Activated naive CD4-positive, alpha-beta T cell treated with anti-CD3 and anti-CD28 coated beads, Interleukin-2, amount 50 U/mL, for 24 hours (primary cell): Measurements from ENCODE around the gene RAB3C.

Source experiments
- H3K27ac Mint-ChIP-seq: one replicate; pipeline ENCODE4 v1.8.0; 2021; ENCODE audit warnings: mild to moderate bottlenecking, mixed read lengths
- H3K27me3 Mint-ChIP-seq: one replicate; pipeline ENCODE4 v1.8.0; 2021; ENCODE audit warnings: mixed read lengths
- H3K36me3 Mint-ChIP-seq: one replicate; pipeline ENCODE4 v1.8.0; 2021; ENCODE audit warnings: mixed read lengths
- H3K4me1 Mint-ChIP-seq: one replicate; pipeline ENCODE4 v1.8.0; 2021; ENCODE audit warnings: mixed read lengths
- H3K4me3 Mint-ChIP-seq: one replicate; pipeline ENCODE4 v1.8.0; 2021; ENCODE audit warnings: mild to moderate bottlenecking, mixed read lengths
- H3K9me3 Mint-ChIP-seq: one replicate; pipeline ENCODE4 v1.8.0; 2021; ENCODE audit warnings: mixed read lengths

The RAB3C gene

DNA sequence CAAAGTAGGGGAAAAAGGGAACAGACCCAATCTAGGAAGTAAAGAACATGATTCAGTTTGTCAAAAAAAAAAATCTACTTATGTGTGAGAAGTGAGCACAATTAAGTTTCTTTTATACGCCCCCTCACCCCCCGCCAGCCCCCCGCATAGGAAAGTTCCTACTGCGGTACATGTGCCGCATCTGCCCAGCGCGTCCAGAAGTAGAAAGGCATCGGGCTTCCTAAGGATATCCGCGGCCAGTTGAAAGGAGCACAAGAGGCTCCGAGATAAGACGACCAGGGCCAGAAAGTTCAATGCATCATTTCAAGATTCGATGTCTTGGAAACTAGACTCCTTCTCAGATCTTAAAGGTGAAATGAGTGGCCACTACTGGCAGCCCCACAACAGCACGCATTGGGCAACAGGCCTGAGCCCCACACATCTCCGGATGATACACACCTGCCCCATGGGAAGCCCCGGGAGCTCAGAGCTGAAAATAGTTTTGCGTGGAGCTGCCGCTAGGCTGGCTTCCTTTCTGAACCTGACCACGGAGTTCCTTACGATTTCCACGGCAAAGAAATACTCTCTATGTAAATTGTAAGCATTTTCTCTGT lies 203.9 kb downstream of the RAB3C start:
- Mint-ChIP-seq H3K9me3 (no peaks in the 10 kb centered on the region), H3K4me1 (no peaks in the 10 kb centered on the region), H3K27ac (no peak overlapping the region), H3K36me3 (no peaks in the 10 kb centered on the region), H3K4me3 (no peak overlapping the region), H3K27me3 (peaks cover 10% of the 10 kb centered on the region)

DNA sequence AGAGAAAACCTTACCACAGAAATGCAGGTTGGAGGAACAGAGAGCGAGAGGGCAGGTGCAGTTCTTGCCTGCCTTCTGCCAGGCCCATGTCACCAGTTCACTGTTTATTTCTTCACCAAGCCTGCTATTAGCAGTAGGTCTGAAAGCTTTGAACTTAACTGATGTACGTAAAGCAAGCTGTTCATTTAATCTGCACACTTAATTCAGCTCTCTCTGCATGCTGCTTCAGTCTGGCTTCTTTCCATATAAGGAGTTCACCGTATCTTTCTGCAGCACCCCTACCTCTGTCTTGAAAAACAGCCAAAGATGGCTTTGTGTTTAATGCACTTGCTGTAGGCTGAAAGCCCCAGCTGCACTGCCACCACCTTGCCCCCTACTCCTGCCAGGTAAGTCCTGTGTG lies 205.1 kb downstream of the RAB3C start:
- Mint-ChIP-seq H3K27ac (no peak overlapping the region), H3K9me3 (no peaks in the 10 kb centered on the region), H3K4me1 (no peaks in the 10 kb centered on the region), H3K4me3 (no peak overlapping the region), H3K27me3 (peaks cover 11% of the 10 kb centered on the region), H3K36me3 (no peaks in the 10 kb centered on the region)

GRCh38 chr5:58793888-58794657 lies 211.2 kb downstream of the RAB3C start:
- H3K9me3 Mint-ChIP-seq, result no peaks in the 10 kb centered on the region
- no peak overlapping the region for H3K27ac Mint-ChIP-seq
- H3K36me3 Mint-ChIP-seq, result no peaks in the 10 kb centered on the region
- peaks cover 2% of the 10 kb centered on the region for H3K27me3 Mint-ChIP-seq
- no peaks in the 10 kb centered on the region for H3K4me1 Mint-ChIP-seq
- no peak overlapping the region for H3K4me3 Mint-ChIP-seq

- H3K4me3 Mint-ChIP-seq, result no peak overlapping the region
- no peak overlapping the region for H3K27ac Mint-ChIP-seq
- no peaks in the 10 kb centered on the region for H3K9me3 Mint-ChIP-seq
- H3K4me1 Mint-ChIP-seq, result no peaks in the 10 kb centered on the region
- peaks cover 2% of the 10 kb centered on the region for H3K27me3 Mint-ChIP-seq
- H3K36me3 Mint-ChIP-seq, result no peaks in the 10 kb centered on the region
Measured at GRCh38 chr5:58794875-58795274, 212.0 kb downstream of the RAB3C start.

- H3K27me3 Mint-ChIP-seq, result peaks cover 2% of the 10 kb centered on the region
- H3K9me3 Mint-ChIP-seq, result no peaks in the 10 kb centered on the region
- no peaks in the 10 kb centered on the region for H3K4me1 Mint-ChIP-seq
- H3K36me3 Mint-ChIP-seq, result no peaks in the 10 kb centered on the region
- H3K27ac Mint-ChIP-seq, result no peak overlapping the region
- no peak overlapping the region for H3K4me3 Mint-ChIP-seq
Measured at GRCh38 chr5:58795327-58795726, 212.5 kb downstream of the RAB3C start.

- peaks cover 2% of the 10 kb centered on the region for H3K27me3 Mint-ChIP-seq
- H3K4me3 Mint-ChIP-seq, result no peak overlapping the region
- H3K27ac Mint-ChIP-seq, result no peak overlapping the region
- H3K9me3 Mint-ChIP-seq, result no peaks in the 10 kb centered on the region
- no peaks in the 10 kb centered on the region for H3K36me3 Mint-ChIP-seq
- H3K4me1 Mint-ChIP-seq, result no peaks in the 10 kb centered on the region
Measured at GRCh38 chr5:58797021-58797420, 214.1 kb downstream of the RAB3C start.

DNA sequence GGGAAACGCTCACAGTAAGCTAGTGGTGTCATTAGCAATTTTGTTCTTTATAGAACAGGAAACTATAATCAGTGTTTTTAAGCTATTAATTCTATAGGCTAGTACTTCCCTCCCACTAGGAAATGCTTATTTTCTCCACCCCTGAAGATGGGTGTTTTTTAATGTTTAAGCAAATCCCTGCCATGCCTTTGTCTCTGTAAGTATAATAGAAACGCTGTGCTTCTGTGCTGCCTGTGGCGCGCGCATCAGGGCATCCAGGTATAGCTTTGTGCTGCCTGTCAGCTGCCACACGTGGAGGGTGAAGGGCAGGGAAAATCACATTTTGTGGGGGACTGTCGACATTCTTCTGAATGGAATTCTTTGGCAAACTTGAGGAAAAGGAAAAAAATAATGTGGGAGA lies 217.5 kb downstream of the RAB3C start:
- Mint-ChIP-seq H3K27me3 (no peaks in the 10 kb centered on the region), H3K36me3 (no peaks in the 10 kb centered on the region), H3K4me1 (no peaks in the 10 kb centered on the region), H3K27ac (no peak overlapping the region), H3K9me3 (no peaks in the 10 kb centered on the region), H3K4me3 (no peak overlapping the region)

- Mint-ChIP-seq H3K9me3 (no peaks in the 10 kb centered on the region), H3K27ac (no peak overlapping the region), H3K36me3 (no peaks in the 10 kb centered on the region), H3K27me3 (no peaks in the 10 kb centered on the region), H3K4me3 (no peak overlapping the region), H3K4me1 (no peaks in the 10 kb centered on the region)
Measured at GRCh38 chr5:58800861-58801540, 218.1 kb downstream of the RAB3C start.

- Mint-ChIP-seq H3K27ac (no peak overlapping the region), H3K36me3 (no peaks in the 10 kb centered on the region), H3K4me3 (no peak overlapping the region), H3K27me3 (peaks cover 4% of the 10 kb centered on the region), H3K9me3 (no peaks in the 10 kb centered on the region), H3K4me1 (no peaks in the 10 kb centered on the region)
Measured at GRCh38 chr5:58803056-58803455, 220.2 kb downstream of the RAB3C start.

DNA sequence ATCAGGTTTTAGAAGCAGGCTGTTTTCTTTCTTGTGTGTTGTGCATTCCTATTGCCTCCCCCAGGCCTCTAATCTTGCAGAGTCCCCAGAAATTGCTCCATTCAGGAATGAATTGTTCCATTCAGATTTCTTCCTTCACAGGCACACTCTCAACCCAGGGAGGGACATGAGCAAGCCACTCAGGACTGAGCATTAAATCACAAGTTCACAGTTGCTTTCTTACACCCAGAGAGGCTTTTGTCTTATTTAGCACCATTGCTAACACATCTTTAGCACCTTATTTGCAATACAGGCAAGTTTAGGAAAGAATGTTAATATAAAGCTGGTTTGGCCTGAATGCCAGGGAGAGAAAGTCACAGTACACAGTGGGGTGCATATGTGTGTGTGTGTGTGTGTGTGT lies 221.4 kb downstream of the RAB3C start:
- Mint-ChIP-seq H3K27ac (no peak overlapping the region), H3K4me1 (no peaks in the 10 kb centered on the region), H3K4me3 (no peak overlapping the region), H3K27me3 (peaks cover 4% of the 10 kb centered on the region), H3K36me3 (no peaks in the 10 kb centered on the region), H3K9me3 (no peaks in the 10 kb centered on the region)

DNA sequence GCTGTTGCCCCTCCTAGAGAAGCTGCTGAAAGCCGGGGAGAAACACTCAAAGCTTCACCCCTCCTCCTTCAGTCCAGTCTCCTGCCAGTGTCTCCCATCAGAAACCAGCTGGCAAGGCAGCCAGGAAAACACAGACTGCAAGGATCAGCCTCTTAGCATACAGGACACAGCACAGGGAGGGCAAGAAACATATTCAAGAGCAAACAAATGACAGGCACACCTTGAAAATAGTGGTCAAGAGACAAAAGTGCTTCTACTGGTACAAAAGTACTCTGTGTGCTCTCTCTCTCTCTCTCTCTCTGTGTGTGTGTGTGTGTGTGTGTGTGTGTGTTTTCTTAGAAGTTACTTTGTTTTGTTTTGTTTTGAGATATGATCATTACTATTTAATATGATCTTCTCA lies 227.2 kb downstream of the RAB3C start:
- no peak overlapping the region for H3K27ac Mint-ChIP-seq
- no peaks in the 10 kb centered on the region for H3K4me1 Mint-ChIP-seq
- H3K36me3 Mint-ChIP-seq, result no peaks in the 10 kb centered on the region
- H3K27me3 Mint-ChIP-seq, result peaks cover 4% of the 10 kb centered on the region
- H3K9me3 Mint-ChIP-seq, result no peaks in the 10 kb centered on the region
- no peak overlapping the region for H3K4me3 Mint-ChIP-seq

DNA sequence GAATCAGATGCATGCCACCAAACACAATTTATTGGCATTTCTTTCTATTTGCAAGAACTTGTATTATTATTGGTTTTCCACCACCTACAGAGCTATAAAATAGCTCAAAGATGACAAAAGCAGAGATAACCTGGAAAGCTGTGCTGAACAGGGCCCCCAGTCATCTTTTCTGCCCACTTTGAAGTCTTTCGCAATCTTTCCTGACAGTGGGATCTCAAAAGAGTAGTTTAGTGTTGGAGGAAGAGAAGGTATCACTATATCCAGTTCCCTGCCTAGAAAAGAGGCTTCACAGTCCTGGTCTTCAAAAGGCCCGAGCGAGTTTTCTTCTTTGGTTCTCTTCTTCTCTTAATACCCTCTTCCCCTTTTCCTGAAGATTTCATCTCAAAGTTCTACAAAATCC lies 231.0 kb downstream of the RAB3C start:
- Mint-ChIP-seq H3K27ac (no peak overlapping the region), H3K36me3 (no peaks in the 10 kb centered on the region)

GRCh38 chr5:58816181-58816731 lies 233.4 kb downstream of the RAB3C start:
- Mint-ChIP-seq H3K4me1 (no peaks in the 10 kb centered on the region), H3K36me3 (no peaks in the 10 kb centered on the region), H3K9me3 (no peaks in the 10 kb centered on the region), H3K27ac (no peak overlapping the region), H3K4me3 (no peak overlapping the region), H3K27me3 (no peaks in the 10 kb centered on the region)

More for the DNA sequence above, 231.0 kb downstream of the RAB3C start:
- H3K4me3 Mint-ChIP-seq, result no peak overlapping the region
- no peaks in the 10 kb centered on the region for H3K27me3 Mint-ChIP-seq
- H3K4me1 Mint-ChIP-seq, result no peaks in the 10 kb centered on the region
- no peaks in the 10 kb centered on the region for H3K9me3 Mint-ChIP-seq

DNA sequence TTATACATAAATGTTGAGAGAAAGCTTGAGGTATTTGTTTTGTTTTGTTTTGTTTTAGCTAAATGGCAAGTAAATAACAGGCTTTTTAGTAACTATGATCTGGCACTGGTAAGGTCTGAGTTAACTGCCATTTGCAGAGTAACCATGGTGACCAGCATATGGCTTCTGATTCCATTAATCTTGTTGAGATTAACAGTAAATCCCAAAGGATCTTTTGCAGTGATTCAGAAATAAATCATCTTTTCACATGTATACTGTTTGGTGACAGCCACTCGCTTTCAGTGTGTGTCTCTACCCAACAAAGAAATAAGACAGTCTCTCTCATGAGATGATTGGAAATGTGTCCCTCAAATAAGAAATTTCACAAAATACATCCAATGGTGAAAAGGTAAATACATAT lies 235.6 kb downstream of the RAB3C start:
- H3K27ac Mint-ChIP-seq, result no peak overlapping the region
- H3K4me3 Mint-ChIP-seq, result no peak overlapping the region
- H3K27me3 Mint-ChIP-seq, result no peaks in the 10 kb centered on the region
- no peaks in the 10 kb centered on the region for H3K36me3 Mint-ChIP-seq
- no peaks in the 10 kb centered on the region for H3K4me1 Mint-ChIP-seq
- no peaks in the 10 kb centered on the region for H3K9me3 Mint-ChIP-seq

GRCh38 chr5:58825441-58825840 lies 242.6 kb downstream of the RAB3C start:
- no peaks in the 10 kb centered on the region for H3K36me3 Mint-ChIP-seq
- no peaks in the 10 kb centered on the region for H3K9me3 Mint-ChIP-seq
- H3K27ac Mint-ChIP-seq, result no peak overlapping the region
- H3K4me3 Mint-ChIP-seq, result no peak overlapping the region
- no peaks in the 10 kb centered on the region for H3K4me1 Mint-ChIP-seq
- no peaks in the 10 kb centered on the region for H3K27me3 Mint-ChIP-seq

DNA sequence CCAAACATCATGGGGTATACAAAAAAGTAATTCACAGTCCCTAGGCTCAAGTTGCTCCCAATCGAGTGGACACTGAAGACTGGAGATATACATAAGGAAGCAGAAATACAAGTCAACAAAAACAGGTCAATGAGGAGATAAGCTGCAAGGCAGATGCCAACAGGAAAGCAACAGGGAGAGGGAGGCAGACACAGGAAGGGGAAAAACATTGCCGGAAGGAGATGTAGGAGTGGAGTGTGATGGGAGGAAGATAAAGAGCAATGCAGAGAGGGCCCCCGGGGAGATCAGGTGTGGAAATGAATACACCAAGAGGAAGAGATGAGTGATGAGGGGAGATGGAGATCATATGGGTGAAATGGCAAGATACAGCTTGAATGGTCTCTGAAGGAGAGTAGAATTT lies 243.0 kb downstream of the RAB3C start:
- Mint-ChIP-seq H3K36me3 (no peaks in the 10 kb centered on the region), H3K4me3 (no peak overlapping the region), H3K4me1 (no peaks in the 10 kb centered on the region), H3K27me3 (no peaks in the 10 kb centered on the region), H3K9me3 (no peaks in the 10 kb centered on the region), H3K27ac (no peak overlapping the region)
